NCI-H69 (cell line): ENCODE results near the gene CAMTA1.

Experiments
- DNase-seq: peaks from one replicate; lab custom pipeline; 2025; lab: John Stamatoyannopoulos, UW

Gene CAMTA1

DNA sequence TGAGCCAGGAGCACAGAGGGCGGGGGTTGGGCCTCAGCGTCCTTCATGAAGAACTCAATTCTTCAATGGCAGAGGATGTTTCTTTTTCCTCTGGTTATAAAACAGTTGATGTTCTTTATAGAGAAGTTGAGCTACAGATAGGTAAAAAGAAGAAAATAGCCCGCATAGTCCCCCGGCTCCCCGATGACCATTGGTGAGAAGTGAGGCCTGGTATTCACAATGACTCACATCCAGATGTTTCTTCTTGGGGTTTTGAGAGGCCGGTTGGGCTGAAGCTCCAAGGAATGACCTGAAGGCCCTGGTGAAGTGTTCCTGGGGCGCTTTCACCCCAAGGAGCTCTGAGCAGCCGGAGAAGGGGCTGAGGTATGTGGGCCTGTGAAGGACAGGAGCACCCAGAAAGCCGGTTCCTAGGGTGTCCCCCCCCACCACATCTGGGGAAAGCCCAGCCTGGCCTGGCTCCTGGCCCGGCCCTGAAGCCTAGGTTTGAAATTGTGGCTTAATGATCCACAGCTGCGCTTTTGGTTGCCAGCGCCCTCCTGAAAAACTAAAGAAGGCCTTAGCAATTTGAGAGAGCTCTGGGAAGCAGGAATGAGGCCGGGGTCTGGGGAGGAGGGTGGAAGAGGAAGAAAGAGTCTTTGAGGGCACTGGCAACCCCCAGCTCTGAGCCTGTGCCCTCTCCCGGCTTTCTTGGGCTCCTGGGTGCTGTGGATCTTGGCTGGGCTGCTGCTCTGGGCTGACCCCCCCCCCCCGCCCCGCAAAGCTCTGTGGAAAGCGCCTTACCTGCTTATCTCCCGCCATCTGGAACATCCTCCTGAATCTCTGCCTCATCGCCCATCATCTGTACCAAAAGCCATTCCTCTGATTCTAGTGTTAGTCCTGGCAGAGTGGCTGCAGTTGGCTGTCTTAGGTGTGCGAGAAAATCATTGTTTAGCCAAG lies 444.7 kb downstream of the CAMTA1 start:
- DNase-seq, result no peak

DNA sequence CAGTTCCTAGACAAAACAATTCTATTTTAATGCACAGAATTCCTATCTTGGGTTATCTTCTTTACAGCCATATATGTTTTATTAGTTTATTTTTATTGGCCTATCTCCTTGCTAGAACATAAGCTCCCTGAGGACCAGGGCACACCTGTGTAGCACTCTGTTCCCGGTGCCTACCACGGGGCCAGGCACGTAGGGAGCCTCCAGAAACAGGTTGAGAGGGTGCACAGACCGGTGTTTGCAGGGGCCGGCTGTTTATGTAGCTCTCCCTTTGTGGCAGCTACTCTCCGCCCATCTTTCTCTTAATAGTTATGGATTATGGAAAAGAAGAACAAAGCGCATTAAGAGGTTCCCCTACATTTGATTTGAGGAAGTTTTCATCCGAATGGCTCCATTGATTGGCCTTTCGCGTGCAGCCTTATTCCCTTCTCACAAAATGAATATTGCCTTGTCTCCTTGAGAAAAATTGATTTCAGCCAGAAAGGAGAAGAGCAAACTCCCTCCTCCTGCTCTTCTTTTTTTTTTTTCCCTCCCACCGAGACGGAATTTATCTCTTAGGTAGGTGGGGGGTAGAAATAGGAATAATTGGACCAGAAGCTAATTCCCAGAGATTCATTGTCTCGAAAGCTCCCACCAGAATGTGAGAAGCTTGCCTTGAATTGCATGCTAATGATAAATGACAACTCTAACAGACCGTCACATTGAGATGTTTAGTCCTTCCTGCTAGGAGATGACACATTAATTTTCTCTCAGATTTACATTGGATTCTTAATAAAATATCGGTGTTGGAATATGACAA lies 447.4 kb downstream of the CAMTA1 start:
- no peak for DNase-seq

DNA sequence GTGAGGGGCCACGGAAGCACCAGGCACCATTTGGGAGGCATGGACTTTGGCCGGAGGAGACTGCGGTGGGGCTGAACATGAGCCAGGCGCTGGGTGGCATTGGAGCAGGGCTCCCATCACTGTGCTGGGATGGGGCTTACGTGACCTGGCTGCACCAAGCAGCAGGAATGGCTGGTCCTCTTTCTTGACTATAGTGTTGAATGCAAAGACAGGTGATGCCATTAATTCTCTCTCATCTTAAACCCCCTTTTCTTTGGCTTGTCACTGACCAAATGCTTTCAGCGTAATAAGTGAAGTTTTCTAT lies 447.9 kb downstream of the CAMTA1 start:
- no peak for DNase-seq

GRCh38 chr1:7233646-7234470 lies 448.6 kb downstream of the CAMTA1 start:
- DNase-seq, result no peak

- no peak for DNase-seq
These were observed 449.2 kb downstream of the CAMTA1 start for GRCh38 chr1:7234471-7234755.

DNA sequence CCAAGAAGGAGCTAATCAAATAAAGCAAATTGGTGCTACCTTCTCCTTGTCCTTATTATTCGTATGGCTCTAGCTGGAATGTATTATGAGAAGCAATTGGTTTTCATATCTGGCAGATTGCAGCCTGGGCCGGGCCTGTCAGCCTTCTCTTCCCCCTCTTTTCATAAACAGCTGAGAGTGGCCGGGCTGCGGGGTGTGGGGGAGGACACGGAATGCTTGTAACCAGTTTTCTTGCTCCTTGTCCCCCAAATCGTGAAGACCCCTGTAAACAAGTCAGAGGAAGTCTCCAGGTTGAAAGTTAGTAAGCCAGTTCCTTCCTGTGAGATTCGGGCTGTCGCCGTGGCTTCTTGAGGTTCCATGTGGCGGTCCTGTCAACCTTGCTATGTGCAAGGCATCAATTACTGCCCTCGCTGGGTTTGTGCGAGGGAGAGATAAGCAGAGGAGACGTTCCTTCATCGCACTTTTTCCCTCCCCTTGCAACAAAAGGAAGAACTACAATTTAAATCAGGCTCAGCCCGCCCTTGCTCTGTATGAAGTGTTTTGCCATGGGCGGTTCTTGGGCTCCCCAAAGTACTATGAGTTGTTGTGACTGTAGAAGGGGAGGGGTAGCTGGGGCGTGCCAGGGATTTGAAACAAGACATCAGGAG lies 450.7 kb downstream of the CAMTA1 start:
- DNase-seq, result no peak

DNA sequence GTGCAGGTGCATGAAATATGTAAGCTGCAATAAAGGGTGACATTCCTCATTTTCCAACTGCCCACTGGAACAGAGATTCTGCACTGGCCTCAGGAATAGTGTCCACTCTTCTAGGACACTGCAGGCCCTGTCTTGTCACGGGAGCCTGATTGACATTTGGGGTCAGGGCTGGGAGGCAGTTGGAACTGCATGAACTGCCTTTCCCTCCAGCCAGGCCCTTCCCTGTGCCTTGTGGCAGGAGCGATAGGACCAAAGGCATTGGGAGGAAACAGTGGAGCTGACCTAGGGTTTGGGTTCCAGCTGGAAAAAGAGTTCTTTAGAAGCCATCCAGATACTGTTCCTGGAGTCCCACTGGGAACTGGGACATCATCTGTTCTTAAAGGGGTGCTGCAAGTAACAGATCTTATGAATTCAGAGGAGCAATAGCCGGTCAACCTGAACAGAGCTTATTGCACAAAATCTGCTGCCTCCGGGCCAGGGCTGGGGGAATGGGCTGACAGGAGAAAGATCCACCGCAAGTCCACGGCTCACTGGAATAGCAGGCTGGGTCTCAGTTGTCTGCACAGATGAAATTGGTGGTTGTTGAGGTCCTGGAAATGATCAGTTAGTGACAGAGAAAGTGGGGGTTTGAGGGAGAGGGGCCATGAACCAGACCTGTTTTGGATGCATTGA lies 451.7 kb downstream of the CAMTA1 start:
- no peak for DNase-seq

- peak; percentile 15 for DNase-seq
These were observed 461.9 kb downstream of the CAMTA1 start for GRCh38 chr1:7247158-7247557.

DNA sequence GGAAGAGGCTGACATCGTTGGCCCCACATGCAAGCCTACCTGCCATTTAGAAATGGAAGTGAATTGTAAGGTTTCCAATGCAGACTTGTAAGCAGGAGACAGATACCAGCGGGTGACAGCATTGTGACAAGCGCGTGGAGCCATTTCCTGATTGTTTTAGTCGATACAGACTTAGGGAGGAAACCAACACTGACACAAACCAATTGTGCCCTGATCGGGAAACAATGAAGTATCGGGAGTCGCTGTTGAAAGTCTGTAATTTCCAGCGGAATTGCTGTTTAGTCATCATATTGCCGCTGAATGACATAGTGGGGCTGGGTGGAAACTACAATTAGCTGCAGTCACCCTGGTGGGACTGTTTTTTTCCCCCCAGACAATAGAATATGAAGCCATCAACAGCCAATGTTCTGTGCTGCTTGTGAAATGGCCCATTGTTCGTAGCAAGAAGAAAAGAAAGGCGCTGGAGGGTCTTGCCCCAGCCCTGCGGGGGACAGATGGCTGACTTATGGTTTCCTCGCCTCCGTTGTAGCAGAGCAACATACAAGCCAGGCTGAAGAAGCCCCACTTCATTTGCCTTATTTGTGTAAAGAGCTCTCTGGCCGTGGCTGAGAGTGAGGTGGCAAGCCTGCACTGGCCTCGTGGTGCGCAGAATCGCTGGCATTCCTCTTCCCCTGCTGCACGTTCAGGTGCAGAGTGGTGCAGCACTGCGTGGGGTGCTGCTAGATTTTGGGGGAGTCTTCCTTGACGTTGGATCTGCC lies 462.7 kb downstream of the CAMTA1 start:
- peak; percentile 85 for DNase-seq

GRCh38 chr1:7248549-7249199 lies 463.4 kb downstream of the CAMTA1 start:
- DNase-seq, result no peak

DNA sequence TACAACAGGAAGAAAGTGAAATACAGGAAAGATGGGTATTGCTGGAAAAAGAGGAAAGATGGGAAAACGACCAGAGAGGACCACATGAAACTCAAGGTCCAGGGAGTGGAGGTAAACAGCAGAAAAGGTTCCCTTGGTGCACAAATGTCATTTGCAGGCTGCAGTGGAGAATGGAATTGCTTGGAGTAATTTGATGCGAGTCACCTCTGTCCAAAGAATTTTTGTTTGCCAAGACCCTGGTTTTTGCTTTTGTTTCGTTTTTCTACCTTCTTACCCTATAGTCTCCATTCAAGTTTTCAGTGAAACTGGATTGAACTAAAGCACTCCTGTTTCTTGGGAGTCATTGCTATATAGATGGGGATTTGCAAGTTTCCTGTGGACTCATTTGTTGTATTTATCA lies 464.3 kb downstream of the CAMTA1 start:
- DNase-seq, result no peak

- DNase-seq, result no peak
These were observed 464.9 kb downstream of the CAMTA1 start for GRCh38 chr1:7250176-7250575.

DNA sequence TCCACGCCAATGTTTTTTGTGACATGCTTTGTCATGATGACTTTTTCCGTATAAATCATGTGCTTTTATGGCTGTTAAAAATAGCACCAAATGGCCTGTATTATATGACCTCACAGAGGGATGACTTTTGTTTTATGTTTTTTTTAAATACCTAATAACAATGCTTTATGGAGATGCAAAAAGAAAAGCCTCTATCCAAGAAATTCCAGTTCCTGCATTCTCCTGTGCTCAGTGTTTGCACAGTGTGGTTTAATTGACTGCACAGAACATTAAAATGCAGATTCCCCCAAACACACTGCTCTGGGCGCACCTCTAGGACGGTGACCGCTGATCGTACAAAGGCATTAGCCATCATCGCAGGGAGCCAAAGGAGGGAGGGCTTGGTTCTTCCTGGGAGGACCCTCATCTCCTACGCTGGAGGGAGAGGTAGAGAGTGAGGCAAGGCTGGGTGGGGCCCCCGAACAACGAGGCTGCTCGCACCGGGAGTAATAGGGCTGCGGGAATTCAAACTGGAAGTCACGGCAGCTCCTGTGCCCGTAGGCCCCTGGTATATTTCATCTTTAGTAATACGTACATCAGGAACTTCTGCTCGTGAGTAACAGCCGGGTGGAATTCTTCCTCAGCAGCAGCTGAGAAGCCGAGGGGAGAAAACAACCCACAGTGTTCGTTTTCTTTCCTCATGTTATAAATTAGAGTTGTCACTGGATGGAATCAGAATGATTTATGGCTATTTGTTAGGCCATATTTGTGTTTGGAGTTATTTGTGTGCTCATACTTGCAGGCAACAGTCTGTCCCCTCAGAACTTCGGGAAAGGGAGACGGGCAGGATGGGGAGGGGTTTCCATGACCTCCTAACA lies 465.6 kb downstream of the CAMTA1 start:
- DNase-seq, result no peak

- DNase-seq, result no peak
These were observed 466.2 kb downstream of the CAMTA1 start for GRCh38 chr1:7251454-7251800.

GRCh38 chr1:7252411-7253117 lies 467.3 kb downstream of the CAMTA1 start:
- DNase-seq, result peak; percentile 10

- no peak for DNase-seq
These were observed 467.8 kb downstream of the CAMTA1 start for GRCh38 chr1:7253118-7253480.

DNA sequence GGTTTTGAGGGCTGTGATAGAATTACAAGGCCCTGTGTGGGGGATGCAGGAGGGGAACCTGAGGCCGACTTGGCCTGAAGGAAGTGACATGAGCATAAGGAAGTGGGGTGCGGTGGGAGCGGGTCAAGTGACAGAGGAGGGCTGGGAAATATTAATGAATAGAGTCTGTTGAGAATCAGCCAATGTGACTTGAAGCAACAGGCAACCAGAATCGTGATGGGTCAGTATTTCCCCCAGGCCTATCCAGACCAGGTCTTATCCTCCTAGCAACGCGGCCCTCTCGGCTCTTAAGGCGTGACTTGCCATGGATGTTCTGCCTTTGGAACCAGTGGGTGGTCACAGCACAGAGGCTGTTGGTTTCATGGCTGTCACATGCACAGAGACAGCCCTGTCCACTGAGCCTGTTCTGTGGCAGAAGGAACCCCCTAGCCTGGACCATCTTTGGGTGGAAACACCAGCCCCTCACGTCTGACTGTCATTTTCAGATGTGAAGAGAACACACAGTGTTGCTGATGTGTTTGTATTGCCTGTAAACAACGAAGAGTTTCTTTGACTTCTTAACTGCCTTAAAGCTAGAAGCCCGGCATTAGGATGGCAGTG lies 468.8 kb downstream of the CAMTA1 start:
- DNase-seq, result no peak

DNA sequence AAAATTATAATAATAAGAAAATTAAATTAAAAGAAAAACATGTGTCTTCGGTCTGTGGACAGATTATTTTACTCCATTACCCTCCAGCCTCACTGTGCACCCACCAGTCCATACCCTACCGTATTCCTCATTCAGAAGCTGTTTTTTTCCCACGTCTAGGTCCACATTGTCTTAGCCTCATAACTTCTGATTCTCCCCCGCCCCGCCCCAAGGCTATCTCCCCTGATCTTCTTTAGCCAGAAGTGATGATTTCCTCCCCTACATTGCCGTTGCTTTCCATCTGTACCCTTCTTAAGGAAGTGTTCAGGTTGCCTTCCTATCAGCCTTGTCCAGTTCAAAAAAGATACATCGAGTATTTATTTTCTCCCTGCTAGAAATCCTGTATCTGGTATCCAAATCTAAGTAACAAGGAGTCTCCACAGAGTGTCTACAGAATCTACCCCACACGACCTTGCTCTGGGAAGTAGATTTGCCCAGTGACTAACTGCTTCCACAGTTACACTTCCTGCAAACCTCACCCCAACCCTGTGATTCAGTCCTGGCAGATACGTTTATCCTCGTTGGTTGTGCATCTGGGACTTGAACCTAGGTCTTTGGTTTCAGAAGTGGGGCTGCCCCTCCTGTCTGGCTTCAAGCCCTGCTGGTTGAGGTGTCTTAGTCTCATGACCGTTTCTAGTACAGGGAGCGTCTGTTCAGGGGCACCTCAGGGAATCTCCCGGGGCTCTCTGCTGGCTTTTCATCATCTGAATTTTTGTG lies 470.2 kb downstream of the CAMTA1 start:
- DNase-seq, result no peak
